GM12878 (cell line): Measurements from ENCODE around the gene SORBS2. TPM values are rescaled to one million over a fixed set of nuclear protein-coding genes. Genes with fewer than 3 reads are reported as not detected.

Experiments used
- ATAC-seq: fragments of 200-7000 bp; cut with Tn5 transposase; 3 replicates; pipeline ENCODE4 v1.9.1; 2020; ENCODE audit warnings: mild to moderate bottlenecking, moderate library complexity
- BruUV-seq: library from RNA; stranded (reverse); fragments of 400-500 nt; replicated peaks from 2 replicates; lab custom pipeline; 2021; lab: Mats Ljungman, UMichigan
- CTCF ChIA-PET: fragments of 300-600 bp; sonication (Branson Sonifier 250); formaldehyde crosslinking; extraction: SDS; loops from one replicate; lab custom pipeline; 2021; ENCODE audit warnings: inconsistent platforms; lab: Yijun Ruan, JAX
- POLR2A ChIA-PET: fragments of 350-600 bp; formaldehyde crosslinking; extraction: SDS; loops from one replicate; lab custom pipeline; 2021; ENCODE audit warnings: inconsistent platforms; lab: Charles Lee
- RAD21 ChIA-PET: fragments of 300-600 bp; sonication (Branson Sonifier 250); formaldehyde crosslinking; loops from one replicate; lab custom pipeline; 2023; ENCODE audit warnings: antibody characterized with exemption; ENCODE audit not compliant: unreplicated experiment; lab: Charles Lee
- SMC1A ChIA-PET: fragments of 300-600 bp; sonication (Branson Sonifier 250); formaldehyde crosslinking; loops from one replicate; lab custom pipeline; 2023; ENCODE audit not compliant: unreplicated experiment, uncharacterized antibody; lab: Charles Lee
- DNase-seq: peaks from one replicate; pipeline ENCODE4 v3.0.0-alpha.2; 2011; ENCODE audit warnings: low read depth, low spot score
- FAIRE-seq: peaks from 3 replicates; lab custom pipeline; 2011; peaks lifted over from hg19 to GRCh38; lab: Jason Lieb, UNC
- H2AFZ ChIP-seq: 2 replicates; pipeline ENCODE4 v1.6.0; 2011; ENCODE audit warnings: low read depth, low read length, control low read depth; ENCODE audit not compliant: control insufficient read depth
- H3K27ac ChIP-seq: 2 replicates; pipeline ENCODE4 v1.5.1; 2011; ENCODE audit warnings: control low read depth; ENCODE audit not compliant: control insufficient read depth, insufficient read depth
- H3K27me3 ChIP-seq, 2 experiments: replicated peaks in 1 of 2; 2 replicates each; pipeline versions ENCODE4 v1.6.0 to v1.6.1; 2011; ENCODE audit warnings: low read length in 1 of 2; ENCODE audit not compliant: control insufficient read depth in 2 of 2, insufficient read depth in 2 of 2
- H3K36me3 ChIP-seq, 2 experiments: 2 replicates each; pipeline ENCODE4 v1.5.1; 2011; ENCODE audit warnings: low read length in 1 of 2; ENCODE audit not compliant: control insufficient read depth in 2 of 2, insufficient read depth in 2 of 2
- H3K4me1 ChIP-seq: 2 replicates; pipeline ENCODE4 v1.6.1; 2011; ENCODE audit warnings: mild to moderate bottlenecking, low read length, moderate library complexity, mixed read lengths; ENCODE audit not compliant: control insufficient read depth, insufficient read depth
- H3K4me2 ChIP-seq: 2 replicates; pipeline ENCODE4 v1.6.0; 2011; ENCODE audit warnings: control low read depth; ENCODE audit not compliant: control insufficient read depth, insufficient read depth
- H3K4me3 ChIP-seq: fragments of 200-600 bp; sonication (generic); 2 replicates; pipeline ENCODE4 v1.5.1; 2016
- H3K79me2 ChIP-seq: 2 replicates; pipeline ENCODE4 v1.6.0; 2011; ENCODE audit warnings: low read length; ENCODE audit not compliant: control insufficient read depth, insufficient read depth
- H3K9ac ChIP-seq: 2 replicates; pipeline ENCODE4 v1.8.0; 2011; ENCODE audit warnings: low read length, control low read depth, mixed read lengths; ENCODE audit not compliant: control insufficient read depth, insufficient read depth
- H3K9me3 ChIP-seq: replicated peaks from 3 replicates; pipeline ENCODE4 v1.5.1; 2011; ENCODE audit warnings: mild to moderate bottlenecking, low read length; ENCODE audit not compliant: control insufficient read depth, insufficient read depth
- H4K20me1 ChIP-seq: 2 replicates; pipeline ENCODE4 v1.6.0; 2011; ENCODE audit not compliant: control insufficient read depth, insufficient read depth
- CBX5 ChIP-seq: sonication (generic); IDR thresholded peaks from 2 replicates; pipeline ENCODE4 v1.6.1; 2016; ENCODE audit warnings: low read depth, moderate library complexity, mild to moderate bottlenecking, inconsistent platforms
- CEBPB ChIP-seq, 2 experiments: fragments of 150-350 bp in 1 of 2; IDR thresholded peaks; 2 replicates each; pipeline ENCODE4 v1.6.1; 2012 to 2014; ENCODE audit warnings: low read depth in 2 of 2, low read length in 2 of 2, borderline replicate concordance in 1 of 2, inconsistent platforms in 1 of 2
- FOS ChIP-seq: IDR thresholded peaks from 3 replicates; pipeline ENCODE4 v1.6.1; 2011; ENCODE audit warnings: borderline replicate concordance; ENCODE audit not compliant: insufficient read length; ENCODE audit errors: extremely low read depth
- GABPA ChIP-seq: IDR thresholded peaks from 2 replicates; pipeline ENCODE4 v1.6.1; 2014; ENCODE audit warnings: antibody characterized with exemption, low read depth, mild to moderate bottlenecking, inconsistent platforms
- MEF2A ChIP-seq: IDR thresholded peaks from 2 replicates; pipeline ENCODE4 v1.6.1; 2011; ENCODE audit warnings: low read depth, mild to moderate bottlenecking, low read length, moderate library complexity; ENCODE audit not compliant: insufficient read depth
- MXI1 ChIP-seq: fragments of 150-350 bp; IDR thresholded peaks from 2 replicates; pipeline ENCODE4 v1.6.1; 2011; ENCODE audit warnings: low read depth, mild to moderate bottlenecking, inconsistent platforms, low read length, improper control_type of control experiment
- MYC ChIP-seq: IDR thresholded peaks from 2 replicates; pipeline ENCODE4 v1.6.1; 2011; ENCODE audit warnings: mild to moderate bottlenecking, low read length, moderate library complexity, inconsistent platforms; ENCODE audit not compliant: insufficient read depth, insufficient replicate concordance, insufficient read length, severe bottlenecking
- PAX5 ChIP-seq: IDR thresholded peaks from 2 replicates; pipeline ENCODE4 v1.6.1; 2011; ENCODE audit warnings: low read depth, low read length, borderline replicate concordance
- PML ChIP-seq: IDR thresholded peaks from 2 replicates; pipeline ENCODE4 v1.6.1; 2012; ENCODE audit warnings: low read length, inconsistent platforms
- RB1 ChIP-seq: fragments of 450-650 bp; formaldehyde crosslinking; IDR thresholded peaks from 2 replicates; pipeline ENCODE4 v1.6.1; 2017; ENCODE audit warnings: mild to moderate bottlenecking, borderline replicate concordance
- USF1 ChIP-seq: IDR thresholded peaks from 2 replicates; pipeline ENCODE4 v1.6.1; 2011; ENCODE audit warnings: borderline replicate concordance, low read depth, mild to moderate bottlenecking, moderate library complexity, mixed read lengths, low read length; ENCODE audit not compliant: insufficient read depth; ENCODE audit errors: extremely low read length
- YY1 ChIP-seq: IDR thresholded peaks from 2 replicates; pipeline ENCODE4 v1.6.1; 2011; ENCODE audit warnings: low read depth, mild to moderate bottlenecking, low read length
- ZNF207 ChIP-seq: fragments of 450-650 bp; IDR thresholded peaks from 2 replicates; pipeline ENCODE4 v1.6.1; 2014; ENCODE audit warnings: antibody characterized with exemption, mild to moderate bottlenecking, borderline replicate concordance
- ZNF592 ChIP-seq: fragments of 450-650 bp; IDR thresholded peaks from 2 replicates; pipeline ENCODE4 v1.6.1; 2017; ENCODE audit warnings: mild to moderate bottlenecking, moderate library complexity
- WGBS: methylation state at CpG from one replicate; pipeline ENCODE4 v1.1.6; 2016; ENCODE audit warnings: low lambda C conversion rate; ENCODE audit not compliant: insufficient replicate concordance, insufficient coverage; ENCODE audit errors: missing lambda C conversion rate; 5-methylcytosine and 5-hydroxymethylcytosine counted together
- in situ Hi-C: fragments of 300-500 bp; cut with MboI; formaldehyde crosslinking; loops from 9 replicates; pipeline ENCODE4 v1.14.3; 2018; ENCODE audit warnings: mixed read lengths
- intact Hi-C: fragments of 100-400 bp; cut with micrococcal nuclease; formaldehyde crosslinking; loops from one replicate; pipeline ENCODE4 v1.14.2; 2022; ENCODE audit not compliant: unreplicated experiment
- polyA plus RNA-seq, 11 experiments: library from polyadenylated mRNA; depleted of rRNA in 4 of 11; unstranded in 6 of 11; stranded (reverse) in 5 of 11; fragments of >200 nt; fragmentation: Nextera tagmentation in 4 of 11; fragmentation: Illumina TruSeq in 1 of 11; extraction: Ambion mirVana in 4 of 11; extraction: Trizol in 1 of 11; gene quantifications; 1 replicate in 1 of 11; 2 replicates in 10 of 11; pipeline versions ENCODE4 v1.2.1 to v1.2.3, GENCODE V29; 2011 to 2016; ENCODE audit warnings: inconsistent platforms in 2 of 11, missing spikeins in 2 of 11, low read depth in 1 of 11
- total RNA-seq, 4 experiments: library from RNA; depleted of rRNA in 3 of 4; stranded (reverse); fragments of >200 nt in 3 of 4; fragmentation: Illumina TruSeq in 1 of 4; extraction: Trizol in 1 of 4; gene quantifications; 2 replicates each; pipeline versions ENCODE4 v1.2.1 to v1.2.3, GENCODE V29; 2013 to 2021
- TF ChIP-seq, protein P1 (sequence below): fragments of 450-650 bp; IDR thresholded peaks from 2 replicates; pipeline ENCODE4 v1.6.1; 2017; ENCODE audit warnings: mild to moderate bottlenecking, moderate library complexity

The SORBS2 gene
- total and polyA plus RNA-seq, 10 of the 15 experiments (the other 5 are each of a cell fraction or from before 2014, with no cell fraction given) = 0.06 to 3.0 (median 0.79) TPM

DNA sequence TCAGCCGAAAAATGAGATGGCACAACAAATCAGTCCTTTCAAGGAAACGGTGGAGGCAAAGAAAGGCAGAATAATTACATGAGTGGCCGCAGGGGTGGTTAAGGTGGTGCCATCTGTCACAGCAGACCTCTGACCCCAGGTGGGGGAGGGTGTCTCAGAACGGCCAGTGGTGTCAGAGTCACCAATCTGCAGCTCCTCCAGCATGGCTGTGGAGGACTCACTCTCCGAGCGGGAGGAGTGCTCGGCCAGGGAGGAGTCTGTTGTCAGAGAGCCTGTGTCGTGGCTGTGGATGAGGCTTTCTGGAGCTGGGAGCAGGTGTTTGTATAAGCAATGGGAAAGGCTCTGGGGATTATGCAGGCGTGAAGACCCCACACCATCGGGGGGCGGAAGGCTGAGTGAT lies 146.3 kb downstream of the SORBS2 start:
- Histone ChIP-seq H3K4me2 (no peak overlapping the region), H3K27ac (no peak overlapping the region), H3K36me3 (no peaks in the 10 kb centered on the region; a peak in 1 of 4 replicates), H3K9ac (no peak overlapping the region), H3K4me1 (no peaks in the 10 kb centered on the region), H3K9me3 (no peaks in the 10 kb centered on the region), H3K27me3 (no peaks in the 10 kb centered on the region), H4K20me1 (no peaks in the 10 kb centered on the region), H3K4me3 (no peak overlapping the region), H3K79me2 (no peaks in the 10 kb centered on the region), H2AFZ (no peak overlapping the region)
- ATAC-seq (no peak), DNase-seq (no peak), FAIRE-seq (no peak)
- ChIA-PET POLR2A (no interaction called here), SMC1A (interaction anchor here (0.7 to 1.4 kb wide), 2 partner anchors 10 to 21 kb away, joined by 3 read pairs; no protein-coding TSS in a partner anchor), CTCF (interaction anchor here (1.1 to 1.4 kb wide), 2 partner anchors 12 to 372 kb away, joined by 3 read pairs; no protein-coding TSS in a partner anchor), RAD21 (no interaction called here)
- no TSS peak for BruUV-seq
- 63% methylated on average over 11 of the region's 11 CpGs for WGBS
- intact Hi-C loops (no loop called here), in situ Hi-C loops (no loop called here)
- TF ChIP-seq CBX5 (no peak), MEF2A (no peak), MYC (no peak), USF1 (no peak), YY1 (no peak), FOS (no peak), ZNF592 (no peak), PML (no peak), CEBPB (IDR thresholded peaks at IDR 0.05; ENCODE audit: borderline replicate concordance in 1 of 2, low read depth in 2 of 2, low read length in 2 of 2) (no peak), GABPA (no peak), MXI1 (no peak), ZNF207 (no peak), PAX5 (no peak), RB1 (no peak)
- TF ChIP-seq, protein P1, sequence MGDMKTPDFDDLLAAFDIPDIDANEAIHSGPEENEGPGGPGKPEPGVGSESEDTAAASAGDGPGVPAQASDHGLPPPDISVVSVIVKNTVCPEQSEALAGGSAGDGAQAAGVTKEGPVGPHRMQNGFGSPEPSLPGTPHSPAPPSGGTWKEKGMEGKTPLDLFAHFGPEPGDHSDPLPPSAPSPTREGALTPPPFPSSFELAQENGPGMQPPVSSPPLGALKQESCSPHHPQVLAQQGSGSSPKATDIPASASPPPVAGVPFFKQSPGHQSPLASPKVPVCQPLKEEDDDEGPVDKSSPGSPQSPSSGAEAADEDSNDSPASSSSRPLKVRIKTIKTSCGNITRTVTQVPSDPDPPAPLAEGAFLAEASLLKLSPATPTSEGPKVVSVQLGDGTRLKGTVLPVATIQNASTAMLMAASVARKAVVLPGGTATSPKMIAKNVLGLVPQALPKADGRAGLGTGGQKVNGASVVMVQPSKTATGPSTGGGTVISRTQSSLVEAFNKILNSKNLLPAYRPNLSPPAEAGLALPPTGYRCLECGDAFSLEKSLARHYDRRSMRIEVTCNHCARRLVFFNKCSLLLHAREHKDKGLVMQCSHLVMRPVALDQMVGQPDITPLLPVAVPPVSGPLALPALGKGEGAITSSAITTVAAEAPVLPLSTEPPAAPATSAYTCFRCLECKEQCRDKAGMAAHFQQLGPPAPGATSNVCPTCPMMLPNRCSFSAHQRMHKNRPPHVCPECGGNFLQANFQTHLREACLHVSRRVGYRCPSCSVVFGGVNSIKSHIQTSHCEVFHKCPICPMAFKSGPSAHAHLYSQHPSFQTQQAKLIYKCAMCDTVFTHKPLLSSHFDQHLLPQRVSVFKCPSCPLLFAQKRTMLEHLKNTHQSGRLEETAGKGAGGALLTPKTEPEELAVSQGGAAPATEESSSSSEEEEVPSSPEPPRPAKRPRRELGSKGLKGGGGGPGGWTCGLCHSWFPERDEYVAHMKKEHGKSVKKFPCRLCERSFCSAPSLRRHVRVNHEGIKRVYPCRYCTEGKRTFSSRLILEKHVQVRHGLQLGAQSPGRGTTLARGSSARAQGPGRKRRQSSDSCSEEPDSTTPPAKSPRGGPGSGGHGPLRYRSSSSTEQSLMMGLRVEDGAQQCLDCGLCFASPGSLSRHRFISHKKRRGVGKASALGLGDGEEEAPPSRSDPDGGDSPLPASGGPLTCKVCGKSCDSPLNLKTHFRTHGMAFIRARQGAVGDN = no peak
